Activated T-helper 2 cell treated with anti-CD3 and anti-CD28 coated beads, Interferon-gamma antibody, Interleukin-2, Interleukin-4, amounts not matched to agents 10 μg/mL and 5 μg/mL and 100 μg/mL, durations not matched to agents 14 hours and 24 hours and 36 hours (primary cell): ENCODE data around the gene SUV39H1. TPM values are rescaled to one million over a fixed set of nuclear protein-coding genes. Genes with fewer than 3 reads are reported as not detected.
"Not testable (repeated sequence)": the region's sequence is repeated elsewhere in the genome, so short reads cannot be mapped to it uniquely, and the experiment has no call there.

Source experiments
- DNase-seq: peaks from one replicate; pipeline ENCODE4 v3.0.0; 2021; ENCODE audit warnings: low spot score
- H3K27ac Mint-ChIP-seq: one replicate; pipeline ENCODE4 v1.8.0; 2021; ENCODE audit warnings: mixed read lengths
- H3K27me3 Mint-ChIP-seq: one replicate; pipeline ENCODE4 v1.8.0; 2021; ENCODE audit warnings: low read depth, mixed read lengths
- H3K36me3 Mint-ChIP-seq: one replicate; pipeline ENCODE4 v1.8.0; 2021; ENCODE audit warnings: low read depth, mixed read lengths
- H3K4me1 Mint-ChIP-seq: one replicate; pipeline ENCODE4 v1.8.0; 2021; ENCODE audit warnings: low read depth, mixed read lengths
- H3K4me3 Mint-ChIP-seq: one replicate; pipeline ENCODE4 v1.8.0; 2021; ENCODE audit warnings: low read depth, mild to moderate bottlenecking, moderate library complexity, mixed read lengths
- H3K9me3 Mint-ChIP-seq: one replicate; pipeline ENCODE4 v1.8.0; 2021; ENCODE audit warnings: mixed read lengths
- intact Hi-C: fragments of 100-400 bp; cut with micrococcal nuclease; formaldehyde crosslinking; loops from one replicate; pipeline ENCODE4 v1.15.1; 2023
- total RNA-seq: library from RNA; stranded (reverse); gene quantifications from 2 replicates; pipeline ENCODE4 v1.2.3, GENCODE V29; 2022

Gene SUV39H1
- total RNA-seq, 1 donor from 2014 or later = 29.6 TPM

DNA sequence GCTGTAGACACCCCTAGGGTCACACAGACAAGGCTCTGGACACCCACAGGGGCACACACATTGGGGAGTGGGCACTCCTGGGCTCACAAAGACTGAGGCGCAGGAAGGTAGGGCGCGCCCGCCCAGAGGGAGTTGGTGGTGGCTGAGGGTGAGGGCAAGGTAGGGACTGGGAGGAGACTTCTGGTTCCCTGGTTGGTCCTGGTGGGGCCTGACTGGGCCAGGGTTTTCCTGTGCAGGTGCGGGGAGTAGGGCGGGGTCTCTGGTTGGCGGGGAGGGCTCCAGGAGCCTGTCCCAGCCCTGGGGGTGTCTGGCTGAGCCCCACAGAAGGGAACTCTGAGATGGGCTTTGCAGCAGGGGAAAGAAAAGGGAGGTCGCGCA is 19.7 kb upstream of the SUV39H1 start:
- H3K27me3 Mint-ChIP-seq = no peaks in the 10 kb centered on the region
- peaks cover 9% of the 10 kb centered on the region for H3K36me3 Mint-ChIP-seq
- intact Hi-C loops = loop anchor here (2.0 to 5.0 kb wide), 3 partner anchors 20 to 80 kb away; partner anchors contain the start of genes SUV39H1 and WDR13
- peak overlapping the region; percentile 91 for H3K27ac Mint-ChIP-seq
- H3K4me1 Mint-ChIP-seq = peaks cover 13% of the 10 kb centered on the region
- DNase-seq = no peak
- peak overlapping the region; percentile 91 for H3K4me3 Mint-ChIP-seq
- no peaks in the 10 kb centered on the region for H3K9me3 Mint-ChIP-seq

DNA sequence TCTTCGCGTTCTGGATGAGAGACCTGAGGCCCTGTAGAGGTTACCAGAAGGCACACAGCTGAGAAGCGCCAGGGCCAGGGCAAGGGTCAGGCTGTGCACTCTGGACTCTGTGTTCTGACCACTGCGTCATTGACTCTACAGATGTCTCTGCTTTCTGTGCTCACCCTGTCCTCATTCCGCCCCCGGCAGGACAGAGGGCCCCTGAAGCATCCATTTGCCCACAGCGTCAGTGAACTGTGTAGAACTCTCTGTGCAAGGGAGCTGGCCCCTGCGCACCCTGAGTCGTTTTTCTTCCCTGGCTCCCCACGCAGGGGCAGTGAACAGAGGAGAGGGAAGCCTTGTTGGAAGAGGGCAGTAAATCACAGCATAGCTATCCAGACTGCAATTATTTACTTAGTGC is 19.0 kb upstream of the SUV39H1 start:
- Mint-ChIP-seq H3K4me3 (peak overlapping the region; percentile 91), H3K9me3 (no peaks in the 10 kb centered on the region), H3K27ac (peak overlapping the region; percentile 91), H3K4me1 (peaks cover 13% of the 10 kb centered on the region), H3K27me3 (no peaks in the 10 kb centered on the region), H3K36me3 (peaks cover 9% of the 10 kb centered on the region)
- intact Hi-C loops = loop anchor here (2.0 to 5.0 kb wide), 3 partner anchors 19 to 80 kb away; partner anchors contain the start of genes SUV39H1 and WDR13
- DNase-seq = no peak

DNA sequence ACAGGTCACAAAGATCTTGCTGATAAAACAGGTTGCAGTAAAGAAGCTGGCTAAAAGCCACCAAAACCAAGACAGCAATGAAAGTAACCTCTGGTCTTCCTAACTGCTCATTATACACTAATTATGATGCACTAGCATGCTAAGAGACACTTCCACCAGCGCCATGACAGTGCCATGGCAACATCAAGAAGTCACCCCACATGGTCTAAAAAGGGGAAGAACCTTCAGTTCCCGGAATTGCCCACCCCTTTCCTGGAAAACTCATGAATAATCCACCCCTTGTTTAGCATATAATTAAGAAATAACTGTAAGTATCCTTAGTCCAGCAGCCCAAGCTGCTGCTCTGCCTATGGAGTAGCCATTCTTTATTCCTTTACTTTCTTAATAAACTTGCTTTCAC is 16.1 kb upstream of the SUV39H1 start:
- Mint-ChIP-seq H3K27ac (peak overlapping the region; percentile 65), H3K4me1 (peaks cover 25% of the 10 kb centered on the region), H3K36me3 (peaks cover 28% of the 10 kb centered on the region)
- intact Hi-C loops, H3K27me3 Mint-ChIP-seq, H3K9me3 Mint-ChIP-seq, H3K4me3 Mint-ChIP-seq: not testable (repeated sequence)
- DNase-seq = peak; percentile 25

DNA sequence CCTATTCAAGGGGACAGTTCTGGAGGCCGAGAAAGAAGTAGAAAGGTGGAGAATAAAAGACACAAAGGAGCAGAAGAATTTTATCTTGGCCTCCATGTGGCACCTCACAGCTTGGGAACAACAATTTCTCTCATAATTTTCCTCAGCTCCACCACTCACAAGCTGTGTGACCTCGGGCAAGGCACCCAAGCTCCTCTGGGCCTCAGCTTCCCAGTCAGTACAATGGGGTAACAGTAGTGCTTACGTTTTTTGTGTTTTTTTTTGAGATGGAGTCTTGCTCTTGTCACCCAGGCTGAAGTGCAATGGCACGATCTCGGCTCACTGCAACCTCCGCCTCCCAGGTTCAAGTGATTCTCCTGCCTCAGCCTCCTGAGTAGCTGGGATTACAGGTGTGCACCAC is 15.6 kb upstream of the SUV39H1 start:
- intact Hi-C loops, H3K9me3 Mint-ChIP-seq: not testable (repeated sequence)
- peaks cover 32% of the 10 kb centered on the region for H3K36me3 Mint-ChIP-seq

DNA sequence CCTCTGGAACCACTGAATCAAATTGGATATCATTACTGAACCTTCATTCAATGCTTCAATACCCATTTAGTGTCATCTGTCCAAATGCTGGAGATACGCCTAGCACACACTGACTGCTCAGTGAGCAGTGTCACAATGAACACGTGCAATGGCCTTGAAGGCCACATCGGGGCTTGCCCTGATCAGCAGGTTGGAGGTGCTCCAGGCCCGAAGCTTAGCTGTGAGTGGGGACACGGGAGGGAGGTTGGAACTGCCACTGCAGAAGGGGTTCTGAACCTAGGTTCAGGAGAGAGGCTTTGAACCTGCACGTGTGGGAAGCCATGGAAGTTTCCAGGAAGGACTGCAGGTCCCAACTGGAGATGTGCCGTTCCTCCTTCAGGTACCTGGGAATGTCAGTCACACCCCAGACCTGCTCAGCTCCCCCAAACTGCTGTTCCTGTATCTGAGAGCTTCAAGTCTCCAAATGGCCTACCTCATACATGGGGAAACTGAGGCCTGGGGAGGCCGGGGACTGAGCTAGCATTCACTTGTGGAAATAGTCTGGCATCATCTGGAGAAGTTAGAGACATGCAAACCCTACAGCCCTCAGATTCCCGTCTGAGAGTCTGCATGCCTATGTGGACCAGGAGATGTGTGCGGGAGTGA is 14.9 kb upstream of the SUV39H1 start:
- peaks cover 33% of the 10 kb centered on the region for H3K4me1 Mint-ChIP-seq
- intact Hi-C loops = no loop called here
- DNase-seq = no peak
- H3K9me3 Mint-ChIP-seq = no peaks in the 10 kb centered on the region
- no peaks in the 10 kb centered on the region for H3K27me3 Mint-ChIP-seq
- peaks cover 38% of the 10 kb centered on the region for H3K36me3 Mint-ChIP-seq
- H3K4me3 Mint-ChIP-seq = no peak overlapping the region
- peak overlapping the region; percentile 70 for H3K27ac Mint-ChIP-seq

More for the DNA sequence above, 15.6 kb upstream of the SUV39H1 start:
- not testable (repeated sequence) for H3K4me3 Mint-ChIP-seq, DNase-seq, H3K27me3 Mint-ChIP-seq
- Mint-ChIP-seq H3K27ac (peak overlapping the region; percentile 65), H3K4me1 (peaks cover 28% of the 10 kb centered on the region)

DNA sequence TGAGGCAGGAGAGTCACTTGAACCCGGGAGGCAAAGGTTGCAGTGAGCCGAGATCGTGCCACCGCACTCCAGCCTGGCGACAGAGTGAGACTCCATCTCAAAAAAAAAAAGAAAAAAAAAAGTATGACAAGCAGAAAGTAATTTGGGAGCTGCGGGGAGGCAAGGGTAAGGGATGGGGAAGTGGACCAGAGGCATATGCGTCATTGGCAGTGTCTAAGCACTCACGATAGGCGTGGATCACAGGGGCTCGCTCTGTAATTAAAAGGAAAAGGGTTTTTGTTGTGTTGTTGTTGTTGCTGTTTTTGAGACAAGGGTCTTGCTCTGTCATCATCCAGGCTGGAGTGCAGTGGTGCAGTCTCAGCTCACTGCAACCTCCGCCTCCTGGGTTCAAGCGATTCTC is 13.7 kb upstream of the SUV39H1 start:
- Mint-ChIP-seq H3K4me1 (peaks cover 38% of the 10 kb centered on the region), H3K36me3 (peaks cover 44% of the 10 kb centered on the region)
- DNase-seq, intact Hi-C loops, H3K27ac Mint-ChIP-seq, H3K27me3 Mint-ChIP-seq, H3K4me3 Mint-ChIP-seq, H3K9me3 Mint-ChIP-seq: not testable (repeated sequence)

DNA sequence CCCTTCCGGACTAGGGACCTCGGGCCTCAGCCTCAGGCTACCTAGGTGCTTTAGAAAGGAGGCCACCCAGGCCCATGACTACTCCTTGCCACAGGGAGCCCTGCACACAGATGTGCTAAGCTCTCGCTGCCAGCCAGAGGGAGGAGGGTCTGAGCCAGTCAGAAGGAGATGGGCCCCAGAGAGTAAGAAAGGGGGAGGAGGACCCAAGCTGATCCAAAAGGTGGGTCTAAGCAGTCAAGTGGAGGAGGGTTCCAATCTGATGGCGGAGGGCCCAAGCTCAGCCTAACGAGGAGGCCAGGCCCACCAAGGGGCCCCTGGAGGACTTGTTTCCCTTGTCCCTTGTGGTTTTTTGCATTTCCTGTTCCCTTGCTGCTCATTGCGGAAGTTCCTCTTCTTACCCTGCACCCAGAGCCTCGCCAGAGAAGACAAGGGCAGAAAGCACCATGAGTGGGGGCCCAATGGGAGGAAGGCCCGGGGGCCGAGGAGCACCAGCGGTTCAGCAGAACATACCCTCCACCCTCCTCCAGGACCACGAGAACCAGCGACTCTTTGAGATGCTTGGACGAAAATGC is 13.0 kb upstream of the SUV39H1 start, which contains the start of gene WAS:
WAS (plus strand) TSS at position 389 of the 572 bp plus-strand sequence; CDS start at position 444, 55 bp downstream.
- peaks cover 36% of the 10 kb centered on the region for H3K4me1 Mint-ChIP-seq
- intact Hi-C loops = no loop called here
- H3K36me3 Mint-ChIP-seq = peaks cover 50% of the 10 kb centered on the region
- peak within 1 kb of the TSS; percentile 96 for H3K27ac Mint-ChIP-seq
- no peaks in the 10 kb centered on the region for H3K27me3 Mint-ChIP-seq
- peak within 1 kb of the TSS; percentile 99 for H3K4me3 Mint-ChIP-seq
- DNase-seq = peak; percentile 46
- no peaks in the 10 kb centered on the region for H3K9me3 Mint-ChIP-seq

DNA sequence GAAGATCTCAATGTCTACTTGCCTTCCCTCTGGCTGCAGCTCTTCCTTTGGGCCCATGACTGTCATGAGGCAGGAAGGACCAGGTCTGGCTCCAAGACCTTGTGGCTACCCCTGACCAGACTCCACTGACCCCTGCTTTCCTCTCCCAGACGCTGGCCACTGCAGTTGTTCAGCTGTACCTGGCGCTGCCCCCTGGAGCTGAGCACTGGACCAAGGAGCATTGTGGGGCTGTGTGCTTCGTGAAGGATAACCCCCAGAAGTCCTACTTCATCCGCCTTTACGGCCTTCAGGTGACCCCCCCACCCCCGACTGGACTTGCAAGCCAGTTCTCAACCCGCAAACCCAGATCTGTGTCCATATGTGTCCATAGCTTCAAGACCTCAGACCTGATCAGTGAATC is 12.4 kb upstream of the SUV39H1 start:
- intact Hi-C loops = loop anchor here (1.0 kb wide), 1 partner anchor 12 kb away; the partner anchor contains the start of gene SUV39H1
- Mint-ChIP-seq H3K9me3 (no peaks in the 10 kb centered on the region), H3K27me3 (no peaks in the 10 kb centered on the region), H3K4me1 (peaks cover 36% of the 10 kb centered on the region), H3K36me3 (peaks cover 53% of the 10 kb centered on the region), H3K4me3 (peak overlapping the region; percentile 99), H3K27ac (peak overlapping the region; percentile 96)
- DNase-seq = no peak

DNA sequence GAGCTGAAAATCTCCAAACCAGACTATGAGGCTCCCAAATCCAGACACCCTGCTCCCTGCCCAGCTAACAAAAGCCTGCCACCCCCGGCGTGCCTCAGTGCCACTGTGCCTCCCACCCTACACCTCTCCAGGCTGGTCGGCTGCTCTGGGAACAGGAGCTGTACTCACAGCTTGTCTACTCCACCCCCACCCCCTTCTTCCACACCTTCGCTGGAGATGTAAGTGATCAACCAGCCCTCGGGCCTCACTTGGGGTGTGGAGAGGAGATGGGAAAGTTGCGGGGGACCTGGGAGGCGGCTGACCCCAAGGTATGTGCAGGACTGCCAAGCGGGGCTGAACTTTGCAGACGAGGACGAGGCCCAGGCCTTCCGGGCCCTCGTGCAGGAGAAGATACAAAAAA is 11.1 kb upstream of the SUV39H1 start:
- Mint-ChIP-seq H3K9me3 (no peaks in the 10 kb centered on the region), H3K27me3 (no peaks in the 10 kb centered on the region), H3K4me1 (peaks cover 33% of the 10 kb centered on the region), H3K36me3 (peaks cover 52% of the 10 kb centered on the region), H3K27ac (peak overlapping the region; percentile 96), H3K4me3 (peak overlapping the region; percentile 99)
- intact Hi-C loops = no loop called here
- no peak for DNase-seq

DNA sequence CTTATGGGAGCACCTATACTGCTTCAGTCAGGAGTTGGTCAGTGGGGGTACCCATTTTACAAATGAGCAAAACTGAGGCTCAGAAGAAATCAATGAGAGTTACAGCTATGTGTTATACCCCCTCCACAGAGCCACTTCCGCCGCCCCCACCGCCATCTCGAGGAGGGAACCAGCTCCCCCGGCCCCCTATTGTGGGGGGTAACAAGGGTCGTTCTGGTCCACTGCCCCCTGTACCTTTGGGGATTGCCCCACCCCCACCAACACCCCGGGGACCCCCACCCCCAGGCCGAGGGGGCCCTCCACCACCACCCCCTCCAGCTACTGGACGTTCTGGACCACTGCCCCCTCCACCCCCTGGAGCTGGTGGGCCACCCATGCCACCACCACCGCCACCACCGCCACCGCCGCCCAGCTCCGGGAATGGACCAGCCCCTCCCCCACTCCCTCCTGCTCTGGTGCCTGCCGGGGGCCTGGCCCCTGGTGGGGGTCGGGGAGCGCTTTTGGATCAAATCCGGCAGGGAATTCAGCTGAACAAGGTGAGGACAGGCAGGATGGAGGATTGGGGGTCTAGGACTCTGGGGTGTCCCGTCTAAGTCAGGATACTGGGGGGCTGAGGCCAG is 7.9 kb upstream of the SUV39H1 start:
- H3K36me3 Mint-ChIP-seq = peaks cover 64% of the 10 kb centered on the region
- H3K9me3 Mint-ChIP-seq = no peaks in the 10 kb centered on the region
- intact Hi-C loops = no loop called here
- no peak overlapping the region for H3K27ac Mint-ChIP-seq
- no peaks in the 10 kb centered on the region for H3K27me3 Mint-ChIP-seq
- no peak overlapping the region for H3K4me3 Mint-ChIP-seq
- no peak for DNase-seq
- peaks cover 27% of the 10 kb centered on the region for H3K4me1 Mint-ChIP-seq

DNA sequence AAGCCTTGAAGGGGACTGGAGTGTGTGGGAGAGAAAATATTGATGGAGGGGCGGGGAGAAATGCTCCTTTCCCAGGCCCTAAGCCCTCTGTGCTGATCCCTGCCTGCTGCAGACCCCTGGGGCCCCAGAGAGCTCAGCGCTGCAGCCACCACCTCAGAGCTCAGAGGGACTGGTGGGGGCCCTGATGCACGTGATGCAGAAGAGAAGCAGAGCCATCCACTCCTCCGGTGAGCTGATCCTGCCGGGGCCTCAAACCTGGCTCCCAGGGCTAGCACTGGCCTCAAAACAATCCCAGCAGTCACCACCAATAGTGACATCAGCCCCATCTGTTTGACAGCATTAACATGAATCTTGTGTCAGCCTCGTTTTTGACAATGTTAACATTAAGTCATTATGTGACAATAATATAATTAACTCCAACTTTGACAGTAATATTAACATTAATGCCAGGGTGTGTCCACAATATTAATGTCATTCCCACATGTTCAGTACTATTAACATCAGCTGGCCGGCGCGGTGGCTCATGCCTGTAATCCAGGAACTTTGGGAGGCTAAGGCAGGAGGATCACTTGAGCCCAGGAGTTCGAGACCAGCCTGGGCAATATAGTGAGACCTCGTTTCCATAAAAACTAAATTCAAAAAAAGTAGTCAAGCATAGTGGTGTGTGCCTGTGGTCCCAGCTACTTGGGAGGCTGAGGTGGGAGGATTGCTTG is 7.2 kb upstream of the SUV39H1 start:
- Mint-ChIP-seq H3K27me3 (no peaks in the 10 kb centered on the region), H3K27ac (no peak overlapping the region), H3K4me1 (peaks cover 26% of the 10 kb centered on the region), H3K9me3 (no peaks in the 10 kb centered on the region), H3K4me3 (no peak overlapping the region), H3K36me3 (peaks cover 57% of the 10 kb centered on the region)
- intact Hi-C loops = no loop called here
- no peak for DNase-seq

DNA sequence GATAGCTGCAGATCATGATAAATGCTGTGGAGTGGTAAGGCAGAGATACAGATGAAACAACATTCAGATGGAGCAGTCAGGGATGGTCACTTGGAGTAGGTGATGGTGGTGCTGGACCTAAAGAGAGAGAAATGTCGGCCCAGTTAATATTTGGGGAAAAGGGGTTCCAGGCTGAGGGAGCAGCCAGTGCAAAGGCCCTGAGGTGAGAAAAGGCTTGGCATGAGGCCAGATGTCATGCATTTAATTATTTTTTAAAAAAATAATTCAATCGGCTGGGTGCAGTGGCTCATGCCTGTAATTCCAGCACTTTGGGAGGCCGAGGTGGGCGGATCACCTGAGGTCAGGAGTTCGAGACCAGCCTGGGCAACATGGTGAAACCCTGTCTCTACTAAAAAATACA is 4.8 kb upstream of the SUV39H1 start:
- H3K36me3 Mint-ChIP-seq = peaks cover 38% of the 10 kb centered on the region
- intact Hi-C loops = not testable (repeated sequence)

More for the DNA sequence above, 4.8 kb upstream of the SUV39H1 start:
- H3K27me3 Mint-ChIP-seq, H3K9me3 Mint-ChIP-seq, DNase-seq, H3K4me3 Mint-ChIP-seq, H3K27ac Mint-ChIP-seq: not testable (repeated sequence)
- peaks cover 22% of the 10 kb centered on the region for H3K4me1 Mint-ChIP-seq
